Measurements from ENCODE around the gene ANKRD49. TPM values are rescaled to one million over a fixed set of nuclear protein-coding genes. Genes with fewer than 3 reads are reported as not detected.
"Not testable (repeated sequence)": the region's sequence is repeated elsewhere in the genome, so short reads cannot be mapped to it uniquely, and the experiment has no call there.

The ANKRD49 gene
- polyA plus RNA-seq, 4 donors = 14.2 to 33.8 (median 26.7) TPM

GRCh38 chr11:94486068-94486467 lies 7.7 kb upstream of the ANKRD49 start:
- Histone ChIP-seq H3K4me1 (ENCODE audit: control insufficient read depth in 3 of 3, insufficient read depth in 2 of 3, low read depth in 1 of 3, low read length in 2 of 3) (no peaks in the 10 kb centered on the region), H3K36me3 (ENCODE audit: control insufficient read depth in 3 of 3, insufficient read depth in 2 of 3, low read depth in 1 of 3, low read length in 3 of 3) (peaks cover 7 to 17% (median 15%) of the 10 kb centered on the region in 3 donors), H3K27ac (ENCODE audit: low read depth in 1 of 3, low read length in 2 of 3) (no peak overlapping the region), H3K9me3 (ENCODE audit: control insufficient read depth in 2 of 2, insufficient read depth in 1 of 2, low read depth in 1 of 2, low read length in 1 of 2) (no peaks in the 10 kb centered on the region), H3K4me3 (ENCODE audit: low read depth in 1 of 3, low read length in 3 of 3) (no peak overlapping the region), H3K27me3 (ENCODE audit: control insufficient read depth in 3 of 3, insufficient read depth in 3 of 3, low read length in 3 of 3) (no peaks in the 10 kb centered on the region)
- WGBS, 3 donors = 88 to 96% (median 93%) methylated on average over 1 of the region's 1 CpG
- FAIRE-seq = no peak
- no peak for DNase-seq

- H3K36me3 ChIP-seq (ENCODE audit: control insufficient read depth in 3 of 3, insufficient read depth in 2 of 3, low read depth in 1 of 3, low read length in 3 of 3) = peaks cover 3 to 7% (median 4%) of the 10 kb centered on the region in 3 donors
- DNase-seq (peak in 1 of 2 donors; percentile 9), FAIRE-seq (no peak)
- no peaks in the 10 kb centered on the region for H3K9me3 ChIP-seq (ENCODE audit: control insufficient read depth in 2 of 2, insufficient read depth in 1 of 2, low read depth in 1 of 2, low read length in 1 of 2)
- H3K4me3 ChIP-seq (ENCODE audit: low read depth in 1 of 3, low read length in 3 of 3) = peak overlapping the region; percentile 65 to 97 (median 77)
- 3 to 4% (median 3%) methylated on average over 19 of the region's 19 CpGs for WGBS, 3 donors
- H3K27ac ChIP-seq (ENCODE audit: low read depth in 1 of 3, low read length in 2 of 3) = peak overlapping the region; percentile 71 to 90 (median 76)
- H3K4me1 ChIP-seq (ENCODE audit: control insufficient read depth in 3 of 3, insufficient read depth in 2 of 3, low read depth in 1 of 3, low read length in 2 of 3) = peaks cover 0 to 6% (median 0%) of the 10 kb centered on the region in 3 donors
- no peaks in the 10 kb centered on the region for H3K27me3 ChIP-seq (ENCODE audit: control insufficient read depth in 3 of 3, insufficient read depth in 3 of 3, low read length in 3 of 3)
These were observed 419 bp downstream of the ANKRD49 start for GRCh38 chr11:94494126-94494680.

GRCh38 chr11:94500181-94500580 lies 6.4 kb downstream of the ANKRD49 start:
- no peaks in the 10 kb centered on the region for H3K4me1 ChIP-seq (ENCODE audit: control insufficient read depth in 3 of 3, insufficient read depth in 2 of 3, low read depth in 1 of 3, low read length in 2 of 3)
- no peak overlapping the region for H3K4me3 ChIP-seq (ENCODE audit: low read depth in 1 of 3, low read length in 3 of 3)
- DNase-seq (no peak), FAIRE-seq (no peak)
- H3K9me3 ChIP-seq (ENCODE audit: control insufficient read depth in 2 of 2, insufficient read depth in 1 of 2, low read depth in 1 of 2, low read length in 1 of 2) = no peaks in the 10 kb centered on the region
- H3K27me3 ChIP-seq (ENCODE audit: control insufficient read depth in 3 of 3, insufficient read depth in 3 of 3, low read length in 3 of 3) = no peaks in the 10 kb centered on the region
- WGBS, 3 donors = 89 to 97% (median 94%) methylated on average over 2 of the region's 2 CpGs
- H3K27ac ChIP-seq (ENCODE audit: low read depth in 1 of 3, low read length in 2 of 3) = no peak overlapping the region
- peaks cover 3 to 15% (median 7%) of the 10 kb centered on the region in 3 donors for H3K36me3 ChIP-seq (ENCODE audit: control insufficient read depth in 3 of 3, insufficient read depth in 2 of 3, low read depth in 1 of 3, low read length in 3 of 3)

- no peak for DNase-seq
- no peaks in the 10 kb centered on the region for H3K9me3 ChIP-seq (ENCODE audit: control insufficient read depth in 2 of 2, insufficient read depth in 1 of 2, low read depth in 1 of 2, low read length in 1 of 2)
- no peak overlapping the region for H3K27ac ChIP-seq (ENCODE audit: low read depth in 1 of 3, low read length in 2 of 3)
- no peak for FAIRE-seq
- 65 to 79% (median 77%) methylated on average over 2 of the region's 2 CpGs for WGBS, 3 donors
- no peaks in the 10 kb centered on the region for H3K27me3 ChIP-seq (ENCODE audit: control insufficient read depth in 3 of 3, insufficient read depth in 3 of 3, low read length in 3 of 3)
- H3K4me3 ChIP-seq (ENCODE audit: low read depth in 1 of 3, low read length in 3 of 3) = no peak overlapping the region
- H3K36me3 ChIP-seq (ENCODE audit: control insufficient read depth in 3 of 3, insufficient read depth in 2 of 3, low read depth in 1 of 3, low read length in 3 of 3) = peaks cover 3 to 15% (median 7%) of the 10 kb centered on the region in 3 donors
- H3K4me1 ChIP-seq (ENCODE audit: control insufficient read depth in 3 of 3, insufficient read depth in 2 of 3, low read depth in 1 of 3, low read length in 2 of 3) = no peaks in the 10 kb centered on the region
These were observed 7.7 kb downstream of the ANKRD49 start for GRCh38 chr11:94501522-94501921.

- FAIRE-seq (peak; percentile 81), DNase-seq (peak; percentile 51 to 64)
- no peak overlapping the region for H3K27ac ChIP-seq (ENCODE audit: low read depth in 1 of 3, low read length in 2 of 3)
These were observed 11.0 kb downstream of the ANKRD49 start for GRCh38 chr11:94504689-94505293.

GRCh38 chr11:94506513-94506912 lies 12.7 kb downstream of the ANKRD49 start:
- not testable (repeated sequence) for H3K9me3 ChIP-seq (ENCODE audit: control insufficient read depth in 2 of 2, insufficient read depth in 1 of 2, low read depth in 1 of 2, low read length in 1 of 2); H3K4me1 ChIP-seq (ENCODE audit: control insufficient read depth in 3 of 3, insufficient read depth in 2 of 3, low read depth in 1 of 3, low read length in 2 of 3); FAIRE-seq; H3K27me3 ChIP-seq (ENCODE audit: control insufficient read depth in 3 of 3, insufficient read depth in 3 of 3, low read length in 3 of 3); H3K36me3 ChIP-seq (ENCODE audit: control insufficient read depth in 3 of 3, insufficient read depth in 2 of 3, low read depth in 1 of 3, low read length in 3 of 3); H3K27ac ChIP-seq (ENCODE audit: low read depth in 1 of 3, low read length in 2 of 3); H3K4me3 ChIP-seq (ENCODE audit: low read depth in 1 of 3, low read length in 3 of 3)
- WGBS, 3 donors = 62 to 85% (median 71%) methylated on average over 5 of the region's 5 CpGs
- DNase-seq = peak in 1 of 2 donors; percentile 28

More at GRCh38 chr11:94504689-94505293, 11.0 kb downstream of the ANKRD49 start:
- Histone ChIP-seq H3K4me1 (ENCODE audit: control insufficient read depth in 3 of 3, insufficient read depth in 2 of 3, low read depth in 1 of 3, low read length in 2 of 3) (no peaks in the 10 kb centered on the region), H3K4me3 (ENCODE audit: low read depth in 1 of 3, low read length in 3 of 3) (no peak overlapping the region), H3K9me3 (ENCODE audit: control insufficient read depth in 2 of 2, insufficient read depth in 1 of 2, low read depth in 1 of 2, low read length in 1 of 2) (no peaks in the 10 kb centered on the region), H3K27me3 (ENCODE audit: control insufficient read depth in 3 of 3, insufficient read depth in 3 of 3, low read length in 3 of 3) (no peaks in the 10 kb centered on the region), H3K36me3 (ENCODE audit: control insufficient read depth in 3 of 3, insufficient read depth in 2 of 3, low read depth in 1 of 3, low read length in 3 of 3) (peaks cover 0 to 9% (median 2%) of the 10 kb centered on the region in 3 donors)
- 7 to 22% (median 18%) methylated on average over 3 of the region's 3 CpGs for WGBS, 3 donors

- Histone ChIP-seq H3K9me3 (ENCODE audit: control insufficient read depth in 2 of 2, insufficient read depth in 1 of 2, low read depth in 1 of 2, low read length in 1 of 2) (no peaks in the 10 kb centered on the region), H3K27ac (ENCODE audit: low read depth in 1 of 3, low read length in 2 of 3) (no peak overlapping the region), H3K36me3 (ENCODE audit: control insufficient read depth in 3 of 3, insufficient read depth in 2 of 3, low read depth in 1 of 3, low read length in 3 of 3) (no peaks in the 10 kb centered on the region), H3K4me3 (ENCODE audit: low read depth in 1 of 3, low read length in 3 of 3) (no peak overlapping the region), H3K4me1 (ENCODE audit: control insufficient read depth in 3 of 3, insufficient read depth in 2 of 3, low read depth in 1 of 3, low read length in 2 of 3) (peaks cover 0 to 3% (median 0%) of the 10 kb centered on the region in 3 donors), H3K27me3 (ENCODE audit: control insufficient read depth in 3 of 3, insufficient read depth in 3 of 3, low read length in 3 of 3) (no peaks in the 10 kb centered on the region)
- DNase-seq (no peak), FAIRE-seq (no peak)
- WGBS, 3 donors = 42 to 60% (median 56%) methylated on average over 4 of the region's 4 CpGs
These were observed 13.7 kb downstream of the ANKRD49 start for GRCh38 chr11:94507485-94507884.

GRCh38 chr11:94511932-94512781 lies 18.4 kb downstream of the ANKRD49 start, which contains the start of gene C11orf97:
C11orf97 (plus strand) TSS chr11:94512461; CDS start chr11:94512529, 68 bp downstream.
- Histone ChIP-seq H3K4me3 (ENCODE audit: low read depth in 1 of 3, low read length in 3 of 3) (peak within 1 kb of the TSS in 2 of 3 donors; percentile 40 to 70), H3K27me3 (ENCODE audit: control insufficient read depth in 3 of 3, insufficient read depth in 3 of 3, low read length in 3 of 3) (no peaks in the 10 kb centered on the region), H3K4me1 (ENCODE audit: control insufficient read depth in 3 of 3, insufficient read depth in 2 of 3, low read depth in 1 of 3, low read length in 2 of 3) (peaks cover 0 to 10% (median 3%) of the 10 kb centered on the region in 3 donors), H3K27ac (ENCODE audit: low read depth in 1 of 3, low read length in 2 of 3) (peak within 1 kb of the TSS in 1 of 3 donors; percentile 39), H3K36me3 (ENCODE audit: control insufficient read depth in 3 of 3, insufficient read depth in 2 of 3, low read depth in 1 of 3, low read length in 3 of 3) (no peaks in the 10 kb centered on the region), H3K9me3 (ENCODE audit: control insufficient read depth in 2 of 2, insufficient read depth in 1 of 2, low read depth in 1 of 2, low read length in 1 of 2) (no peaks in the 10 kb centered on the region)
- DNase-seq (peak; percentile 44 to 78), FAIRE-seq (no peak)
- 17 to 18% (median 17%) methylated on average over 50 to 53 of the region's 53 CpGs for WGBS, 3 donors
